Islet of Langerhans (tissue), 1 donor: ENCODE measurements around the gene NSMCE1.
A peak's percentile ranks its signal among the peaks of the same experiment; 100 is the strongest.

Experiments used
- FAIRE-seq: peaks from one replicate; lab custom pipeline; 2011; peaks lifted over from hg19 to GRCh38; lab: Jason Lieb, UNC

NSMCE1 gene

GRCh38 chr16:27268376-27269299 is at the start of gene NSMCE1:
Gene NSMCE1, minus strand, starts transcription at chr16:27268772. Its CDS starts 11,202 bp downstream, at chr16:27257570.
- peak; percentile 79 for FAIRE-seq

- FAIRE-seq = no peak
These were observed 49.3 kb upstream of the NSMCE1 start for GRCh38 chr16:27317738-27318391.

GRCh38 chr16:27317320-27317719 is 48.7 kb upstream of the NSMCE1 start:
- no peak for FAIRE-seq

GRCh38 chr16:27316038-27316680 is 47.6 kb upstream of the NSMCE1 start:
- FAIRE-seq = no peak

GRCh38 chr16:27315333-27316037 is 46.9 kb upstream of the NSMCE1 start:
- FAIRE-seq = no peak

- no peak for FAIRE-seq
These were observed 46.4 kb upstream of the NSMCE1 start for GRCh38 chr16:27314986-27315332.

GRCh38 chr16:27314161-27314723 is 45.7 kb upstream of the NSMCE1 start:
- FAIRE-seq = no peak

GRCh38 chr16:27313422-27314160 is 45.0 kb upstream of the NSMCE1 start, which contains the start of gene IL4R:
Gene IL4R, plus strand, starts transcription at chr16:27313974. Its CDS starts 26,230 bp downstream, at chr16:27340204.
- no peak for FAIRE-seq

- FAIRE-seq = no peak
These were observed 44.2 kb upstream of the NSMCE1 start for GRCh38 chr16:27312580-27313421.

- FAIRE-seq = no peak
These were observed 43.3 kb upstream of the NSMCE1 start for GRCh38 chr16:27311897-27312303.

- FAIRE-seq = no peak
These were observed 42.9 kb upstream of the NSMCE1 start for GRCh38 chr16:27311448-27311830.

GRCh38 chr16:27310576-27311447 is 42.2 kb upstream of the NSMCE1 start:
- no peak for FAIRE-seq

- no peak for FAIRE-seq
These were observed 40.2 kb upstream of the NSMCE1 start for GRCh38 chr16:27308792-27309191.

GRCh38 chr16:27305839-27306442 is 37.4 kb upstream of the NSMCE1 start:
- no peak for FAIRE-seq

GRCh38 chr16:27304881-27305745 is 36.5 kb upstream of the NSMCE1 start:
- FAIRE-seq = no peak

- no peak for FAIRE-seq
These were observed 35.5 kb upstream of the NSMCE1 start for GRCh38 chr16:27304102-27304501.

- no peak for FAIRE-seq
These were observed 34.9 kb upstream of the NSMCE1 start for GRCh38 chr16:27303256-27304100.
